ENCODE measurements around the gene SPART. TPM values are rescaled to one million over a fixed set of nuclear protein-coding genes. Genes with fewer than 3 reads are reported as not detected.

Gene SPART
- total RNA-seq, 6 experiments from 2014 or later = 8.1 to 16.4 (median 9.5) TPM

GRCh38 chr13:36261011-36261410 is 85.2 kb downstream of the SPART start:
- Histone ChIP-seq H3K27ac (no peak overlapping the region), H3K36me3 (no peaks in the 10 kb centered on the region), H3K4me1 (no peaks in the 10 kb centered on the region), H3K4me3 (no peak overlapping the region), H3K9me3 (no peaks in the 10 kb centered on the region), H3K27me3 (no peaks in the 10 kb centered on the region)
- intact Hi-C loops (cut with DNase I) = loop anchor here in 1 of 2 donors (10.0 kb wide), 1 partner anchor 276 kb away; no protein-coding TSS in a partner anchor
- no peak for DNase-seq
- ATAC-seq = no peak
- no peak for TF ChIP-seq POLR2A (IDR thresholded peaks at IDR 0.05)
- TF ChIP-seq CTCF (IDR thresholded peaks at IDR 0.05) = no peak
- WGBS (ENCODE audit: insufficient coverage, low coverage, low lambda C conversion rate, missing lambda C conversion rate) = 80% methylated on average over 2 of the region's 3 CpGs

GRCh38 chr13:36259361-36260137 is 86.6 kb downstream of the SPART start:
- Histone ChIP-seq H3K4me1 (no peaks in the 10 kb centered on the region), H3K36me3 (no peaks in the 10 kb centered on the region), H3K4me3 (no peak overlapping the region), H3K27me3 (no peaks in the 10 kb centered on the region), H3K9me3 (no peaks in the 10 kb centered on the region), H3K27ac (no peak overlapping the region)
- ATAC-seq = no peak
- no peak for DNase-seq
- 72% methylated on average over 6 of the region's 8 CpGs for WGBS (ENCODE audit: insufficient coverage, low coverage, low lambda C conversion rate, missing lambda C conversion rate)
- no peak for TF ChIP-seq POLR2A (IDR thresholded peaks at IDR 0.05)
- no peak for TF ChIP-seq CTCF (IDR thresholded peaks at IDR 0.05)
- intact Hi-C loops (cut with DNase I) = loop anchor here in 1 of 2 donors (10.0 kb wide), 1 partner anchor 275 kb away; no protein-coding TSS in a partner anchor

- 74% methylated on average over 6 of the region's 8 CpGs for WGBS (ENCODE audit: insufficient coverage, low coverage, low lambda C conversion rate, missing lambda C conversion rate)
- no peaks in the 10 kb centered on the region for H3K9me3 ChIP-seq
- ATAC-seq = no peak
Measured at GRCh38 chr13:36258831-36259230, 87.4 kb downstream of the SPART start.

More at GRCh38 chr13:36258831-36259230, 87.4 kb downstream of the SPART start:
- DNase-seq = no peak
- TF ChIP-seq POLR2A (IDR thresholded peaks at IDR 0.05) (no peak), CTCF (IDR thresholded peaks at IDR 0.05) (no peak)
- intact Hi-C loops (cut with DNase I) = no loop called here
- Histone ChIP-seq H3K36me3 (no peaks in the 10 kb centered on the region), H3K4me3 (no peak overlapping the region), H3K27ac (no peak overlapping the region), H3K27me3 (no peaks in the 10 kb centered on the region), H3K4me1 (no peaks in the 10 kb centered on the region)

Small RNAs within 50 kb of the gene (small RNA-seq; reads per million reads assigned to genes)
- 0 reads per million in 2 experiments for gene RNU6-71P

Other genes starting within 250 kb of the SPART start
- under 1 TPM in 4 of 6 experiments, not detected in 2; 0.07 to 0.12 (median 0.10) TPM for gene DCLK1, start 215.0 kb downstream of the SPART start, total RNA-seq
- gene SOHLH2, start 131.8 kb downstream of the SPART start, total RNA-seq = not detected
- not detected for gene CCDC169, start 48.6 kb downstream of the SPART start, total RNA-seq
- under 1 TPM in 1 of 6 experiments, not detected in 5; 0.15 TPM for gene CCNA1, start 86.1 kb upstream of the SPART start, total RNA-seq

Data from right lobe of liver (tissue), 6 donors.